HG03175 (cell line): Measurements from ENCODE around the gene RTL1.

Experiments
- ATAC-seq: cut with Tn5 transposase; IDR thresholded peaks from one replicate; pipeline ENCODE4 v1.9.1; 2021; ENCODE audit warnings: mild to moderate bottlenecking, moderate library complexity; ENCODE audit not compliant: unreplicated experiment

RTL1 gene

GRCh38 chr14:100898935-100899883 lies 4.3 kb downstream of the RTL1 start:
- no peak for ATAC-seq

GRCh38 chr14:100898465-100898864 lies 5.1 kb downstream of the RTL1 start:
- ATAC-seq, result no peak

GRCh38 chr14:100896369-100897060 lies 7.0 kb downstream of the RTL1 start:
- ATAC-seq, result no peak

DNA sequence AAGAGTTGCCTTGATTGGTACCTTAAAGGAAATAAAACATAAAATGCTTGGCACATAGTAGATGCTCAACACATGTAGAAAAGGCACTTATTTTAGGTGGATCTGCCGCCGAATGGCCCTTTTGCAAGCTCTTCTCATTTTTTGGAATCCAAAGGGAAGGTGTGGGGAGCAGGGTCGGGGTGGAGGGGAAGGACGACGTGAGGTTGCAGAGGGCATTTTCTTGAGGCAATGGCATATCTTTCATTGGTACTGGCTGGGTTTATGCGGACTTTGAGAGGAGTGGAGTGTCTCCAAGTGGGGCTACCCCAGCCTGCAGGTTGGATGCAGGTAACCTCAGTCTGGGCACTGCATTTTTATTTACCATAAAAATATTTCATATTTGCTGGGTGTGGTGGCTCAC lies 8.1 kb downstream of the RTL1 start:
- ATAC-seq, result no peak

DNA sequence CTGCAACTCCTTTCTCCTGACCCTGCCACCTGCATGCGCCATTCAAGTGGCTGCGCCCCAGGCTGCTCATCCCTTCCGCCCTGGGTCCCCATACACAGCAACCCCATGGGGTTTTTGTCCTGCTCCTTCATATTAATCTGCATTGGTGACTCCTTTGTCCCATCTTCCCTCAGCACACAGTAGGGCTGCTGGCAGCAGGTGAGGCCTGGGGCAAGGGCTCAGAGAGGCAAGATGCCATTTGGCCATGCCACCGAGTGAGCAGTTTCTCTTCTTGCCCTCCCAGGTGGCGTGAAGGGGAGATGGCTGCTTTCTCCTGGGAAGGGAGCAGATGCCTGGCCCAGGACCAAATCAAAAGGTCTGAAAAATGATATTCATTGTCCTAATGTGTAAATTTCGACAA lies 9.1 kb downstream of the RTL1 start:
- ATAC-seq, result no peak

GRCh38 chr14:100893760-100894159 lies 9.8 kb downstream of the RTL1 start:
- ATAC-seq, result no peak

- ATAC-seq, result no peak
These were observed 10.3 kb downstream of the RTL1 start for GRCh38 chr14:100893228-100893601.

DNA sequence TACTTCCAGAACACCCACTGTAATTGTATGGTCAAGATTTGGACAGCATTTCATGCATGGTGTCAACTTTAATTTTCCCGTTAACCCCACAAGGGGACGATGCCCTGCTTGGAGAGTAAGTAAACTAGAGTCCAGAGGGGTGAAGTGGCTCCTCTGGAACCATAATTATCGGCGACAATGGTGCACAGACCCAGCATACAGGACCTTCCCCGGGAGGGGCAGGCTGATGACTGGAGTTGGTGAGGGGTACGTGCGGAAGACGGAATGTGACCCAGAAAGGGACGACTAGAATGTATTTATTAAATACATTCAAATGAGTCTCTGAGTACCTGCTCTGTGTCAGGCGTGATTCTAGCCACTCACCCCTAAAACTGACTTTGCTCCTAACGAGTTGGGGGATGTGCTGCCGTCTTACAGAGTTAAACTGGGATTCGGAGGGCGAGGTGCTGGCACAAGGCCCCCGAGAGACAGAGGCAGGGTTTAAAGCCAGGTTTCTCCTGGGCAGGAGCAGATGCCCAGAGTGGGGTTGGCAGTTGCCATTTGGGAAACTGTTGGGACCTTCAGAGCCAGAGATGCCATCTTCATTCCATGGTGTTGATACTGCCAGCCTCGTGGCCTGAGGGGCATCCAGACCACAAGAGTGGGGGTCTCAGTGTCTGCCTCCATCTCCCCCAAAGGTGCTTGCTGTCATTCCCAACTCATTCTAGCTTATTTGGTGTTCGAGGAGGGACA lies 10.9 kb downstream of the RTL1 start:
- ATAC-seq, result no peak

DNA sequence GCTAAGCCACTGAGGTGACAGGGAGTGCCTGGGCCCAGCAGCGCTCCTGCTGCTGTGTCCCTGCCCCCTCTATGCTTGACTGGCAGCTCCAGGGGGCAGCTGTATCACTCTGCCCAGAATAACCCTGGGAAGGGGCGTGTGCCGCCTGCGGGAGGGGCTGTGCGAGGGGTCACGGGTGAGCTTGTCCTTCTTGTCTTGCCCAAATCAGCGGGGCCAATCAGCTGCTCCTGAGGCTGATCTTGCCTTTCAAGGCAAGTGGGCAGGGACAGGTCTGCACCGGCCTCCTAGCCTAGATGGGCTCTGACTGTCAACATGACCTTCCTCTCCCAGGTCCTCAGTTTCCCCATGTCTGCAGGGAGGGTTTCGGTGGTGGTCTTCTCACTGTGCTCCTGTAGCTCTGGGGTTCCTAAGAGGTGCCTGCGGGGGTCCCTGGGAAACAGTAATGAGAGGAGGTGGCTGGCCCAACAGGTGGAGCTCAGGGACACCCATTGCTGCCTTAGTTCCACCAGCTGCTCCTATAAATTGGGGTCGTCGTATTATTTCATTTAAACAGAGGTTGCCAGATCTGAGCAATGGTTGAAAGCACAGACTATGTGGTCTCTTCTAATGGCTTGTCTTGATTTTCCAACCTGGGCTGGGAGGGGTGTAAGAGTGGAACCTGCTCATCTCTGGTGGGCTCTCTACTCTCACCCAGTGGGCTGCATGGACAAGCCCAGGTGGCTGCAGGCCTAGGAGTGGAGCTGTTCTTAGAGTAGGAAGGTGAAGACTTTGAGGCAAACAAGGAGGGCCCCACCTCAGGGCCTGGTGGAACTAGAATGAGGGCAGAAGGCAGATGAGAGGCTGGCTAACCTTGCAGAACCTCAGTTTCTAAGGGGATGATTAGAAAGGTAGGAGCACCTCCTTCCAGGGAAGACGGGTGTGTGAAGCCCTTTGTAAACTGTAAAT lies 11.7 kb downstream of the RTL1 start:
- no peak for ATAC-seq

DNA sequence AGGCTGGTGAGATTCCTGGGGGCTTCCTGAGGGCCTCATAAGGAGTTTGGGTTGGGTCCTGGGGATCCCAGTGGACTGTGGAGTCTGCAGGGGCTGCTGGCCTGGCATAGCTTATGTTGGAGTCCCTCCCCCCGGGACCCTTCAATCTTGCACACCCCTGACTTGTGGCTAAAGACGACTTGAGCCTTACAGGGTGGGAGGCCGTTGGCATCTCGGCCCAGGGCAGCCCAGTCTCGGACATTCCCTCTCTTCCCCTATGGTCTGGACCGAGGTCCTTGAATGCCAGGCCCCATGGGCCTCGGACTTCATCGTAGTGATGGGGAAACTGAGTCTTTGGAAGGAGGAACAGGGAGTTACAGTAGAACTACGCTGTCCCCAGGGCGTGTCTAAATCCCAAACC lies 12.5 kb downstream of the RTL1 start:
- ATAC-seq, result no peak

GRCh38 chr14:100890061-100890850 lies 13.3 kb downstream of the RTL1 start:
- ATAC-seq, result no peak

- no peak for ATAC-seq
These were observed 13.9 kb downstream of the RTL1 start for GRCh38 chr14:100889641-100890040.

DNA sequence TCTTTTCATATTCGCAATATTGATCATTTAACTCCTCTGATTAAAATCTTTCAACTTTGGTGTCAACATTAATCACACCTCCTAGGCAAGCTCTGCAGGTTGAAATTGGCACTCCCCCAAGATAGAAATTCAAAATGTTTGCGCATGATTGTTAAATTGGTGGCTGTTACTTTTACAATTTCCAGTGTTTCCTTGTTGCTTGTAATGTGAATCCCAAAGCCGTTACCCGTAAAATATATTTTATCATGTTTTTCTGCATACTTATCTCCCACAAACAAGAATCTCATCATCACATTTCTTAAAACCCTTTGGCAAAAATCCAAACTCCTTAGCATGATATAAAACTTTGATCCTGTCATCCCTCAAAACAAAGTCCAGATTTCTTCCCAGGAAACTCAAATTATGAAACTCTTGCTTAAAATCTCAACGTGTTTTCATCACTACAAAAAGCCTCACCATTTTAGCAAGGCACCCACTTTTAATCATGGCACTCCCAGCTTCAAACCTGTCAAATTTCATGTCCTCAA lies 14.7 kb downstream of the RTL1 start:
- no peak for ATAC-seq

- no peak for ATAC-seq
These were observed 15.7 kb downstream of the RTL1 start for GRCh38 chr14:100887728-100888335.

GRCh38 chr14:100885617-100886016 lies 17.9 kb downstream of the RTL1 start:
- no peak for ATAC-seq

DNA sequence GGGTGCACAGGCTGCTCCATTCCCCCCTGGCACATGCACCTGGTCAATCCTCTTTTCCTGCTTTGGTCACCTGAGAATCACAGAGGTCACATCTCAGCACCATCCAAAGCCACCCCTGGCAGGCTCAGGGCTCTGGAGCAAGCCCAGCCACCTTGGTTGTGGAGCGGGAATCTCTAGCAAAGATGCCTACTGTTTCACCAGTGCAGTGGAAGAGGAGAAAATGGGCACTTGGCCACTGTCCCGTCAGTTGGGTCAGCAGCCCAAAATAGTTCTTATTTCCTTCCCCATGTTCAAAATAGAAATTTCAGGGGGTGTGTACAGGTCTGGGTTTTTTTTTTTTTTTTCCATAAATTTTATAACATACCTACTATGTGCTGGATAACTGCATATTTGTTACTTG lies 18.3 kb downstream of the RTL1 start:
- ATAC-seq, result no peak

GRCh38 chr14:100884456-100884855 lies 19.1 kb downstream of the RTL1 start:
- no peak for ATAC-seq

DNA sequence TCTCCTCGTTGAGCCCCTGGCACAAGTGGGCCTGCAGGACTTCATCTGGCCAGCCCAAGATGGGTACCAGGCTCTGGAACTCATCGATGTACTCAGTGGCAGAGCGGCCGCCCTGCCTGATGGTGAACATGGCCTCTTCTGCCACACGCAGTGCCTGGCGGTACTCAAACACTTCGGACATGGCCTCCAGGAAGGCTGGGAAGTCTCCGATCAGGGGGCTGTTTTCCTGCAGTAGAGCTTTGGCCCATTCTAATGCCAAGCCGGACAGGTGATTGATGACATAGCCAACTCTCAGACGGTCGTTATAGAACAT lies 19.8 kb downstream of the RTL1 start:
- ATAC-seq, result no peak
